LHCN-M2 (cell line): ENCODE data around the gene CHMP2A. TPM values are rescaled to one million over a fixed set of nuclear protein-coding genes. Genes with fewer than 3 reads are reported as not detected.

Experiments used
- DNase-seq: peaks from one replicate; pipeline ENCODE4 v3.0.0-alpha.2; 2012; ENCODE audit warnings: low read depth
- total RNA-seq: library from RNA; depleted of rRNA; stranded (reverse); fragments of >200 nt; gene quantifications from 2 replicates; pipeline ENCODE4 v1.2.3, GENCODE V29; 2014

Gene CHMP2A
- total RNA-seq, 1 experiment from 2014 or later: 125 TPM

- no peak for DNase-seq
Measured at GRCh38 chr19:58570770-58571574, 16.1 kb upstream of the CHMP2A start.

DNA sequence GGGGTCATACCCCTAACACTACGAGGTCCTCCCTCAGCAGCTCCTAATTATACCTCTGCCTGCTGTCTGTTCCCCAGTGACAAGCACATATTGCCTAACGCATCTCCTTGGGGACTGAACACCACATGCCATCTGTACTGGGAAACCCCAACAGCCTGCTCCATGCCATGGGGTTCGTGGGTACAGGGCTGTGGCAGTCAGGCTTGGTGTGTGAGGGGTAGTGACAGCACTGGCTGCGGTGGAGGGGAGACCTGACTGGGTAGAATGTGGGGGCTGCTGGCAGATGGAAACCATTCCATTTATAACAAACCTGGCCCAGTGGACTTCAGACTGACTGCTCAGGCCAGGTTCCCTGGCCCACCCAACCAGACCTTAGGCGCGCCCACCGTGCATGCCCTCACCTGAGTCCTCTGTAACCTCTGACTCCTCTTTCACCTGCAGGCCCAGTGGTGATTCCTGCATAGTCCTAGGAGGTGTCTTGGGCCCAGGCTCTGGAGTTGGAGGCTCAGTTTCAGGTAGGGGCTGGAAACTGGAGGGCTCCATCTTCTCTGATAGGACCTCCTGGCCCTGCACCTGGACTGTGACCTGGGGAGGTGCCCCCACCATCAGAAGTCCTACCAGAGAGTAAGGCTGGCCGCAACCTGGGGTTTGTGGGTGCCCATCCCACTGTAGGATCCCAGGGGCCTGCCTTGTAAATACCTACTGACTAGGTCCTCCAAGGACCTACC is 15.2 kb upstream of the CHMP2A start:
- no peak for DNase-seq

DNA sequence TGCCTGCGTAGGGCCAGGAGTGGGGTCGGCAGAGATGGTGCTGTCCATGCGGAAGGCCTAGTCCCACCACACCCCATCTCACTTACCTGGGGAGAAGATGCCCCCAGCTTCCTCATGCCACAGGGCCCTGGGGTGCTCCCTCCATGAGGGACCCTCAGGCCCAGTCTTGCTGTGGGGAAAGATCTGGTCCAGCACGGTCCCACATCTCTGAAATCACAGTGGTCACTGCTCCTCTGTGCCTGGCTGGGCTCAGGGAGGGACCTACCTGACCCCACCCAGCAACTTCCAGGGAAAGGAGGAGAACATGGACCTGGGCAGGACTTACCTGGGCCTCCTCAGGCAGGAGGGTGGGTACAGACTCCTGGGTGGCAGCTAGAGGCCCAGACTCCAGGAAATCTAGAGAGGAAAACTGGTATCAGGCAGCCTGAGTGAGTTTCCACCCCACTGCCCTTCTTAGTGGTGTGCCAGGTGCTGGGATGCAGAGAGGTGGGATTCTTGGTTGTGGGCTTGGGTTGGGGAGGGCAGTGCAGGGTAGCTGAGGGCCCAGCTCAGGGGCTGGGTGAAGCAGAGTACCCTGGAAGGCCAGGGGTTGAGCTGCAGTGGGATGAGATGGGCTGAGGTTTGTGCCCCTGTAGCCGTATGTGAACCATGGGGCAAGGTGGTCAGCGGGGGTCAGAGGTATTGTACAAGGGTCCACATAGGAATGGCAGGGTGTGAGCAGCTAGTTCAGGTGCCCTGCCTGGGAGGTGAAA is 14.5 kb upstream of the CHMP2A start:
- DNase-seq: no peak

DNA sequence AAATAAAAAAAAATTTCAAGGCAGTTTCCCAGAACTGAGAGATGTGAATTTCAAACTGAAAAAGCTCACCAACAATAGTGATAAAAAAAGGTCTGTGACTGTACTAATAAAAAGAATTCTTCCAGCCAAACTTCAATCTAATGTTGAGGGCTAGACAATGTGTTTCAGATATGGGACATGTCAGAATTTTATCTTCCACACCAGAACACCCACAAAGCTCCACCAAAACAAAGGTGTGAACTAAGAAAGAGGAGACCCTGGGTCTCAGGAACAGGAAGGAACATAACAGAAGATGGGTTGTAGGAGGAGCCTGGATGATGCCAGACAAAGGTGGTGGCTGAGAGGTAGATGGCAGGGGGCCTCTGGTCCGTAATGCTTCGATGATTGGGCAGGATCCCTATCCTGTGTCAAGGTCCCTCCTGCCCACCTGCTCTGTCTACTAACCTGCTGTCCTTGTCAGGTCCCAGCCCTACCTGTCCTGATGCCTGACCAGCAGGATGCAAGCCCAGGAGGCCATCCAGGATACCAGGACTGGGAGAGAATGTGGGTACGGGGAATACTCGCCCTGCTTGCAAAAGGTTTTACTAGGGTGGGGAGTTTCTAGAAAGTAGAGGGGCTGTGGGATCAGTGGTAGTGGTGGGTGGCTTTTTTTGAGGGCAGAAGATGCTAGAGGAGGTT is 13.7 kb upstream of the CHMP2A start:
- no peak for DNase-seq

DNA sequence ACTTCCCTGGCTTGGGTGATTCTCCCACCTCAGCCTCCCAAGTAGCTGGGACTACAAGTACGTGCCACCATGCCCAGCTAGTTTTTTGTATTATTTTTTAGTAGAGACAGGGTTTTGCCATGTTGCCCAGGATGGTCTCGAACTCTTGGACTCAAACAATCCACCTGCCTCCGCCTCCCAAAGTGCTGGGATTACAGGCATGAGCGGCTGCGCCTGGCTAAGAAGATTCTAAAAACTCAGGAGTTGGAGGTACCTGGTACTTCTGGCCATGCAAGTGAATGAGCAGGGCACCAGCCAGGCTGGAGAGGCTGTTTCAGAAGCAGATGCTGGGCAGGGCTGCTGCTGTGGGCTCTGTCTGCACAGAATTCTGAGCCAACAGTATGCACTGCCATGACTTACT is 12.1 kb upstream of the CHMP2A start:
- no peak for DNase-seq

DNA sequence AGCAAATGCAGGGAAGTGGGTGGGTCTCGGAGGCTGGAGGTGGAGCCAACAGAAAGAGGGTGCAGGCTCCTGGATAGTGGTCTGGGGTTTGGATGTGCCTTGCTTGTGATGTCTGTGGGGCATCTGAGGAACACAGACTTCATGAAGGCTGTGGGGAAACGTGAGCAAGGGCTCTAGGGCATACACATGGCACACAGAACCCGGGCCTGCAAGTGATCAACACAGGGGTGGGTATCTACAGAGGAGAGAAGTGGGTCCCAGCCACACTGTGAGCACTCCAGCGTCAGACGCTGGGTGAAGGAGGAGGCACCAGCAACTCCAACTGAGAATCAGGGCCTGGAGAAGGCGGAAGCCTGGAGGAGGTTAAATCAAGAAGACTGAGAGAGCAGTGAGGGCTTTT is 8.9 kb upstream of the CHMP2A start:
- no peak for DNase-seq

GRCh38 chr19:58563034-58563573 is 8.2 kb upstream of the CHMP2A start:
- no peak for DNase-seq

GRCh38 chr19:58562122-58563033 is 7.5 kb upstream of the CHMP2A start:
- DNase-seq: peak; percentile 12

- DNase-seq: no peak
Measured at GRCh38 chr19:58561373-58562121, 6.6 kb upstream of the CHMP2A start.

DNA sequence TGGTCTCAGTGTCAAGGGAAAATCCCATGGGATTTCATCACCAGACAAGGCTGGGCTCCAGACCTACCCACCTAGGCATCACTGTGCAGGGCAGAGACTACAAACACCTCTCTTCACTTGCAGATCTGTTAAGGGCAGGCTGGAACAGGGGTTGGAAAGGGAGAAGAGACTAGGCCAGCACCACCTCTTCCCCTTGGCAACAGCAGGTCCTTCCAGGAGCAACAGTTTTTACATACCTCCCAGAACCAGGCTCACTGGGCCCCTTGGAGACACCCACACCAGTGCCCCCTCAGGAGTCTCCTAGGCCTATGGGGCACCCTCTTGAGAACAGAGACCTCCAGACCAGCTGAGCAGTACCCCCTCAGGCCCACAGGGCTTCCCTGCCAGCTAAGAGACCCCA is 6.0 kb upstream of the CHMP2A start:
- DNase-seq: no peak

DNA sequence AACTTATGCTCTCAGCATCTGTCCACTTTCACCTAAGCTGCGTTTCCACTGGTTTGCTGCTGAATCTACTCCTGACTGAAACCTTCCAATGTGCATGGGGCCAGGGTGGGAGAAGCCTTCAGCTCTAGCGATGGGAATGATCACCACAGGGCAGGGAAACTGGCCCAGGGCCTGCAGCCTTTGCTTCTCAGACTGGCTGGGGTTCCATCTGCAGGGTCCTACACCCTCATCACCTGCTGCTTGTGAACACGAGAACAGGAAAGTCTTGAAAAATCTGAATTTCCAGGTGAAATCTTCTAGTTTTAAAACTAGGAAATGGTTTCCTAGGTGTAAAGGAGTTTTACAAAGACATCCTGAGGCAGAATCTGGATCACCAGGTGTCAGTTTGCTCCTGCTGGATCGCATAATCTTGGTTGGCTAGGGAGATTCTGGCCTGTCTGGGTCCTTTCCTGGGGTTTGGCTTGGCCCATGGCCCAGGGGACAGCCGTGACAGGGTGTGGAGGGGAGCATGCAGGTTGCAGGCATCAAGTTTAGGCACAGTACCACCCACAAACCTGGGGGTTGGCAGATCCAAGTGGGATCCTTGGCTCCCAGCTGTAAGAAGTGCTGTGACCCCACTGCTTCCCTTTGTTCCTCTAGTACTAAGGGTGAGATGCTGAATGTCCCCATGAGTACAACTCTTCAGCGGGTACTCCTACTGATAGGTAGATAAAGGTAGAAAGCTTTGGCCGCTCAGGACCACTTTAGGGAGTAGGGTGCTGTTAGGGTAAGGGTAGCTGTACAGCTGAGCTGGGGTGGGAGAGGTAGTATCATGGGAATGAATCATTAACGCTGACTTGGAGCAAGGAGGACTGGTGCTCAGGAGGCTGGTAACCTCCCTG is 5.3 kb upstream of the CHMP2A start:
- DNase-seq: no peak

GRCh38 chr19:58559275-58560006 is 4.5 kb upstream of the CHMP2A start:
- peak; percentile 91 for DNase-seq

DNA sequence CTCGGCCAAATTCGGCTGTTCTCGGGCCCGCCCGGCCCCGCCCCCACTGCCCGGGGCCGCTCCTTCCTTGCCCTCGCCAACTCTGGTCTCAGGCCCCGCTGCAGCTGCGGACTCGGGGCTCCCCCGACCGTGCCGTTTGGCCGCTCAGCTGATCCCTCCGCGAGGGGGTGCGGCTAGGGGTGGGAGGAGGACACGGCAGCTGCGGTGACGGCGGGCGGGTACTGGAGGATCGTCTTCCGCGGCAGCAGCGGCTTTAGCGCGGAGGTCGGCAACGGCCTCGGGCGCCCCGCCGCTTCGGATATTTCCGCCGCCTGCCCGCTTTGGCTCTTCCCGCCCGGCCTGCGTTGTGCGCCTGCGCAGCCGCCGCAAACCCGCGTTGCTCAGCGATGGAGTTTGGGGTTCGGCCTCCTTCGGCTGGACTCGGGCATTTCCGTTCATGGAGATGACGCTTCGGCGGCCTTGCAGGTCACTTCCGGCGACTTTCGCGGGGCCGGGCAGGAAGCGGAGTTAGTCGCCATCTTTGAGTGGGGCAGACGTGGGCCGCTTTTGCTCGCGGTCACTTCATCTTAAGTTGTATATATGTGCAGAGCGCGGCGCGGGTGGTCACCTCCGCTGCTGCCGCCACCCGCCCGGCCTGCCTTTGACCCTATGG is 3.8 kb upstream of the CHMP2A start:
- DNase-seq: peak; percentile 97

GRCh38 chr19:58558066-58558622 is 3.2 kb upstream of the CHMP2A start, which contains the start of gene UBE2M:
Gene UBE2M (minus strand): TSS chr19:58558611. CDS start chr19:58558381, 230 bp downstream.
- DNase-seq: peak; percentile 17

GRCh38 chr19:58557221-58558065 is 2.5 kb upstream of the CHMP2A start:
- peak; percentile 30 for DNase-seq
